Measurements from ENCODE around the gene OR6K3.
"Not testable (repeated sequence)": the region's sequence is repeated elsewhere in the genome, so short reads cannot be mapped to it uniquely, and the experiment has no call there.

The OR6K3 gene, protein sequence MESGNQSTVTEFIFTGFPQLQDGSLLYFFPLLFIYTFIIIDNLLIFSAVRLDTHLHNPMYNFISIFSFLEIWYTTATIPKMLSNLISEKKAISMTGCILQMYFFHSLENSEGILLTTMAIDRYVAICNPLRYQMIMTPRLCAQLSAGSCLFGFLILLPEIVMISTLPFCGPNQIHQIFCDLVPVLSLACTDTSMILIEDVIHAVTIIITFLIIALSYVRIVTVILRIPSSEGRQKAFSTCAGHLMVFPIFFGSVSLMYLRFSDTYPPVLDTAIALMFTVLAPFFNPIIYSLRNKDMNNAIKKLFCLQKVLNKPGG

DNA sequence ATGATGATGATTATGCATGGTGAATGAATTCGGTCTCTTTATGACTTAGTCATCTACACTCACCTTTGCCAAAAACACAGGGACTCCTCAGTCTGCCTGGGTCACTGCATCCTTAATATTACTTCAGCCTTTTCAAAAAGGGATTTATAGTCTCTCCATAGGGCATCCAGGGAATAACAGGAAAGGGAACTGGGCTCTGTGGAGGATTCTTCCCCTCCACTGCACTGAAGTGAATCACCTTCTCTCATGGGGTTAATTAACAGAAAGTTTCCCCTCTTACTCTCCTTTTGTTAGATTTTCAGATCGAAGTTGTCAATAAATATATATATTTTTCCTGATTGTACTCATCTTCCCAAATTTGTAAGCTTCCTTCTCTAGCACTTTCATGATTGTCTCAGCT, at the start of gene OR6K3:
Gene OR6K3, minus strand, starts transcription at position 101 of the 400 bp plus-strand sequence. CDS start 2,605 bp downstream, outside the sequence.
- DNase-seq, result no peak

GRCh38 chr1:158754420-158754819, 33.9 kb upstream of the OR6K3 start, which contains the start of gene OR6K6:
Gene OR6K6 (plus strand): TSS chr1:158754720. CDS start chr1:158754888, 168 bp downstream.
- no peak for DNase-seq

DNA sequence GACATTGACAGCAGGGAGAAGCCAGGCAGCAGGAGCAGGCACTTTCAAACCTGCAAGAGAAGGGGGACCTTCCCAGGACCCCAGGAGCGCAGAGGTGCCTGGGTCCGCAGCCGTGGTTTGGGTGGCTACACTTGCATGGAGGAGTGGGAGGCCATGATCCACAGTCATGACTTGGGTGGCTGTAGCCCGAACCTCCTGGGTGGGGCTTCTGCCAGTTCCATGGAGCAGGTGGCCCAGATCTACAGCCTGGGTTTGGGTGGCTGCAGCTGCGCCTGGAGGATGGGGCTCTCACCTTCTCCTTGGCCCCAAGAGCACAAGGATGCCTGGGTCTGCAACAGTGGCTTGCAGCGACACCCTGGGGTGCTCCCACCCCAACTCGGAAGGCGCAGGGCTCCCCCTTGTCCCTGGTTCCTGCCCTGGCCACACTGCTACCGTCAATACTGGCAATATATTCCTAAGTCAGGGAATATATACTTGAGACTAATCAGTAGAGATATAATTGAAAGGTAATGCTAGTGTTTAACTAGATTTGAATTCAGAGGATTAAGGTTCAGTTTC, 31.7 kb upstream of the OR6K3 start:
- no peak for DNase-seq

- DNase-seq, result no peak
Measured at GRCh38 chr1:158735848-158736247, 15.3 kb upstream of the OR6K3 start.

- no peak for DNase-seq
Measured at GRCh38 chr1:158732524-158732923, 12.0 kb upstream of the OR6K3 start.

DNA sequence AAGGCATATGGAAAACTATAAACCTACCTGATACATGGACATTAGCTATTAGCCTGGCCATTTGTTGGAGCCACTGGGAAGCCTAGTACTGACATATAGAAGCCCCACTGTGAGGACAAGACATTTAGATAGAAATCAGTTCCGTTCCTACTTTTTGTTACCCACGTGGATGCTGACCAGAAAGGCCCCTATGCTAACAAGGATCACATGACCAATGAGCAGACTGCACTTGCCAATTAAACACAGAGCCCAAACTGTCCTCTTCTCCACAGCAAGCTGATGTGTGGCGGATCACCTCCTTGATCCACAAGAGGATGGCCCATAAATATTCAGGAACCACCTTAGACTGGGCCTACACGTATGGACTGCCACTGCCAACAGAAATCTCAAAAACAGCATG, 11.2 kb upstream of the OR6K3 start:
- no peak for DNase-seq

GRCh38 chr1:158730453-158730852, 9.9 kb upstream of the OR6K3 start:
- DNase-seq, result no peak

DNA sequence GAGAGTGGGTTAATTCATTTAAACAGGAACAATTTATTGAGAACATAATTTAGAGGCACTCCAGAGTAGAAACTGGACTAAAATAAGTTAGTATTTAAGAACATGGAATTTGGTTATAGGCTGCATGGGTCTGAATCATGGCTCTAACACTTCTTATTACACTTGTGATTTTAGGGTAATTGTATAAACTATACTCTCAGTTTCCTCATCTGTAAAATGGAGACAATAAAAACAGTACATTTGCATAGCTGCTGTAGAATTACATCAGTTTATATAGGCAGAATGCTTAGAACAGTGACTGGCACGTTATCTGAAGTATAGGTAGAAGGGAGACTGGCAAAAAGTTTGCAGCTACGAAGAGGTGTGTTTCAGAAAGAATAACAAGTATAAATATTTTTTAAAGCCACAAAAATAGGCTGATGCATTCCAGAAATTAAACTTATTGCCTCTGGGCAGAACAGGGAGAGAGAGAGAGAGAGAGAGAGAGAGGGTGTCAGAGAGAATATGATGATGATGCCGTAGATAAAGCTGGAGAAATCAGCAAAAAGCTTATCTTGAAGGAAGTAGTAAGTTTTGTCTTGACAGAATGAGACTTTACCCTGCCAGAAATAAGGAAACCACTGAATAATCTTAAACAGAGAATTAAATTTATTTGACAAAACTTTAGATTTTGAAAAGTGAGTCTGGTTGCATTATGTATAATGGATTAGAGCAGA, 8.1 kb upstream of the OR6K3 start:
- no peak for DNase-seq

GRCh38 chr1:158724442-158724841, 3.9 kb upstream of the OR6K3 start:
- no peak for DNase-seq

DNA sequence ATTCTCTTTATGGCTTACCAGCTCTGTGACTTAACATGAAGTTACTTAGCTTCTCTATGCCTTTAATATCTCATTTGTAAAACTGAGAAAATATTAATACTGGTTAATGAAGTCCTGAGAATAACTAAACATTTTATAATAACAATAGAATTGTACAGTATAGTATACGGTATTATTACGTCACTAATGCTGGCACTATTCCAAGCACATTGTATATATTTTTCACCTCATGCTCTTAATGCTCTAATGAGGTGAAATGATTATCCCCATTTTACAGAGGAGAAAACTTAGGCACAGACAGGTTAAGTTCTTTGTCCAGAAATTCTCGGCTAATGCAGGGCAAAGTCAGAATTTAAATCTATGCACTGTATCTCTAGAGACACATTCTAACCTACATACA, 856 bp downstream of the OR6K3 start:
- no peak for DNase-seq

- no peak for DNase-seq
Measured at GRCh38 chr1:158717344-158717743, 3.2 kb downstream of the OR6K3 start.

DNA sequence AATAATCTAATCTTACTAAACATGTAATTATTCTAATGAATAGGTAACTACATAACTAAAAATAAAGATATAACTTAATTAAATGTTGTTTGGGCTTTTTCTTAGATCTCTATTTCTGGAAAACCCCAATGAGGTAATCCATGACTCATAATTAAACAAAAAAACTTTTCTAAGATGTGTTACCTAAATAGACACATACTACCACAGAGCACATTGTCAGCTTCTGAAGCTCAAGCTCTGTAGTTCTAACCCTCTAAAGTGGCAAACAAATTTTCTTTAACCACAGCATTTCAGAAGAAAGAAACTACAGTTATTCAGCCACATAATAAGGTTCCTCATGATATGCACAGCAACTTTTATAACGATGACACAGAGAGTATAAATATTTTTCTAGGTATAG, 4.2 kb downstream of the OR6K3 start:
- no peak for DNase-seq

DNA sequence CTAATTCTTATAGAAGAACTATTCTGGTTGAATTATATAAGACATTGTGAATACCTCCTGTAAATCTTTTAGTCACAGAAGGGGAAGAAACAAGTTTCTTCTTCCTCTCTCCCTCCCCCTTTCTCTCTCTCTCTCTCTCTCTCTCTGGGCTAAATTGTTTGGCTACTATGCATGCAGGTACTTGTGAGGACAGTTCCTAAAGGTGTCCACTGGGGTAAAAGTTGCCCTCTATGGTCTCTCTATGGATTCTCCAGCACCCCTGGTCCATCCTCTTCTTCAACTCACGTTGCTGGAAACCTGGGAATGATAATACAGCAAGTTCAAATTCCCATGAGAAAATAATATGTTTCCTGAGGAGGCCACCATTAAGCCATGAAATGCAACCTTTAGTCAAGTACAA, 5.8 kb downstream of the OR6K3 start:
- DNase-seq, result no peak

GRCh38 chr1:158711098-158711497, 9.4 kb downstream of the OR6K3 start:
- DNase-seq, result no peak

DNA sequence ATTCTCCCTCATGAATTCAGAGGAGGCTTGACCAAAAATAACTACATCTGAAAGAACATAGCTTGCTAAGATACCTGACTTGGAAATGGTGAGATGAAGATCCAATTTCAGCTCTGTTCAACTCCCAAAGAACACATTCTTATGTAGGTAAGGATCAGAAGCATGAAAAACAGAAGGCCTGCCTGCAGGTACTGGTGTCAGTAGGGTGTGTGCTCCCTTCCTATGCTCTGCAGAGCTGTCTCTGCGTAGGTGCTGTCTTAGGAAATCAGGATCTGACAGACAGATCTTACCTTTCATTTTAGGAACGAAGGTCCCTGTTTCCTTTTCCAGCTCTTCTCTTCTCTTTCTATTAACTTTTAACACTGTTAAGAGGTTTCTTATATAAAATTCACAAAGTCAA, 14.4 kb downstream of the OR6K3 start:
- no peak for DNase-seq

DNA sequence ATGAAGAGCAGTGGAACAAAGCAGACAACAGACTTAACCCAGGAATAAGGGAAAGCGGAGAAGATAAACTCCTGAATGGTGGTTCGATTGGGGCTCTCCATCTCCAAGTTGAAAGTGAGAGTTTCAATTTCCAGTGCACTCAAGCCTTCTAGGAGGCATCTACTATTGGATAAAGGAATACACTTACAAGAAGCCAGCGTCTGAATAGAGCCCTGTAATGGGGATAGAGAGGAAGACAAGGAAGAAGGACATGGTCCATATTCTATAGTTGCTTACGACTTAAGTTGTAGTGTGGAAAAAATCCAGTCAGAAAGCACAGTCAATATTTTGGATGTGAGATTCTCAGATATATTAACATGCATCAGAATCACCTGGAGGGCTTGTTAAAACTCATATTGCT, 20.0 kb downstream of the OR6K3 start, which contains the start of gene OR6K2:
Gene OR6K2, minus strand, starts transcription at position 101 of the 400 bp plus-strand sequence. Its CDS starts 0 bp downstream, at position 101.
- DNase-seq, result no peak

DNA sequence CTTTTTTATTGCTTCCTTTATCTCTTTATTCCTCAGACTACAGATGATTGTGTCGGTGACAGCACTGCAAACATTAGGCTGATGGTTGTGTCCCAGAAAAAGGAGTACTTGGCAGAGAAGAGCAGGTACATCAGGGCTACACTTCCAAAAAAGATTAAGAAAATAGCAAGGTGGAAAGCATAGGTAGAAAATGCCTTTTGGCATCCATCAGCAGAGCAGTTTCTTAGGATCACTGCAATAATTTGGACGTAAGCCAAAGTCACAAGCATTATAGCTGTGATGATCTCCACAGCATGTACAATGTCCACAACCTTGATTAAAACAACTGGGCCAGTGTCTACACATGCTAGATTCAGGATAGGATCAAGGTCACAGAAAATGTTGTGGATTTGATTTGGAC, 25.9 kb downstream of the OR6K3 start:
- DNase-seq, result no peak

- no peak for DNase-seq
Measured at GRCh38 chr1:158692356-158692755, 28.2 kb downstream of the OR6K3 start.

DNA sequence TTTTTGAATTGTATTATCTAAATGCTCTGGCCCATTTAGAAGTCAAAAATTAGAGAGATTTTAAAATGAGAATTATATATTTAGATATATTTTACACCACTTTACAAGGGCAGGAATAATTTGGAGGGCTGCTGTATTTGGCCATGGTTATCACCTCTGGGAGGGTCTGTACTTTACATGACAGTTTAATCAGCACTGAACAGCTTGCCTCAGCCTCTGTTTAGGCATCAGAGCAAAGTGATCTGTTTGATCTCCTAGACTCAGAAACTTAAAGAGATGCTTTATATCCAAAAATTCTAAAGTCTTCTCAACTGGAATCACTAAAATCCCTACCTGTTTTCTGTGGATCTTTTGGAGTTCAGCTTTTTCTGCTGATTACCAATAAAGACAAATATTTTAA, 28.6 kb downstream of the OR6K3 start:
- DNase-seq, result no peak

GRCh38 chr1:158691149-158691548, 29.4 kb downstream of the OR6K3 start:
- not testable (repeated sequence) for DNase-seq

DNA sequence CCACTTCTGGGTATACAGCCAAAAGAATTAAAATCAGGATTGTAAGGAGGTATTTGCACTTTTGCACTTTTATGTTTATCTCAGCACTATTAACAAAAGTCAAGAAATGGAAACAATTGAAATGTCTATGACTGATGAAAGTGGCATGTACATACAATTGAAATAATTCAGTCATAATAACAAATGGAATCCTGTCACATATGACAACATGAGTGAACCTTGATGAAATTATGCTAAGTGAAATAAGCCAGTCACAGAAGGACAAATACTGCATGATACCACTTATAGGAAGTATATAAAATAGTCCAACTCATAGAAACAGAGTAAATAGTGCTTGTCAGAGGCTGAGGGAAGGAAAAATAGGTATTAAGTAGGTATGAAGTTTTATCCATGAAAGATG, 30.6 kb downstream of the OR6K3 start:
- DNase-seq, result no peak

DNA sequence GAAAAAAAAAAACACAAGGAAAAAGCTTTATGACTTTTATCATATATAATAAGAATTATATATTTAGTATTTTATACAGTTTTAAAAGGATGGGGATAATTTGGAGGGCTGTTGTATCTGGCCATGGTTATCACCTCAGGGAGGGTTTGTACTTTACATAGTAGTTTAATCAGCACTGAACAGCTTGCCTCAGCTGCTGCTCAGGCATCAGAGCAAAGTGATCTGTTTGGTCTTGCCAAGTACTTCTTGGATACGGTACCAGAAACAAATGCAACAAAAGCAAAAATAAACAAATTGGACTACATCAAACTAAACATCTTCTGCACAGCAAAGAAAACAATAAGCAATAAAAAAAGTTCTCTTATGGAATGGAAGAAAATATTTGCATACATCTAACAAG, 31.4 kb downstream of the OR6K3 start:
- no peak for DNase-seq
